SKM-1 treated with dmso at 0.1 percent for 144 hours (cell line): Measurements from ENCODE around the gene VMAC.
"Not testable (repeated sequence)": the region's sequence is repeated elsewhere in the genome, so short reads cannot be mapped to it uniquely, and the experiment has no call there.

Source experiments
- DNase-seq: peaks from one replicate; lab custom pipeline; 2025; ENCODE audit not compliant: unreplicated experiment; lab: John Stamatoyannopoulos, UW

VMAC gene

DNA sequence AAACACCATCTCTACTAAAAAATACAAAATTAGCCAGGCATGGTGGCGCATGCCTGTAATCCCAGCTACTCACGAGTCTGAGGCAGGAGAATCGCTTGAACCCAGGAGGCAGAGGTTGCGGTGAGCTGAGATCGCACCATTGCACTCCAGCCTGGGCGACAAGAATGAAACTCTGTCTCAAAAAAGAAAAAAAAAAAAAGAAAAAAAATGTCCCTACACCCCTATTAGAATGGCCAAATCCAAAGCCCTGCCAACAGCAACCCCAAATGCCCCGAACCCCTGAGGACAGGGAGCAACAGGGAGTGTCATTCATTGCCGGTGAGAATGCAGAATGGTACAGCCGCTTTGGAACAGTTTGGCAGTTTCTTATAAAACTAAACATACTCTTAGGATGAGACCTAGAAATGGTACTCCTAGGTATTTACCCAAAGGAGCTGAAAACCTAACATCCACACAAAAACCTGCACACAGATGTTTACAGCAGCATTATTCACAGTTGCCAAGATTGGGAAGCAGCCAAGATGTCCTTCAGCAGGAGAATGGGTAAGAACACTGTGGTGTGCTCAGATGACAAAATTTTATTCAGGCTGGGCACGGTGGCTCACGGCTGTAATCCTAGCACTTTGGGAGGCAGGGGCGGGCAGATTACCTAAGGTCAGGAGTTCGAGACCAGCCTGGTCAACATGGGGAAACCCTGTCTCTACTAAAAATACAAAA is 21.4 kb upstream of the VMAC start:
- DNase-seq: not testable (repeated sequence)

DNA sequence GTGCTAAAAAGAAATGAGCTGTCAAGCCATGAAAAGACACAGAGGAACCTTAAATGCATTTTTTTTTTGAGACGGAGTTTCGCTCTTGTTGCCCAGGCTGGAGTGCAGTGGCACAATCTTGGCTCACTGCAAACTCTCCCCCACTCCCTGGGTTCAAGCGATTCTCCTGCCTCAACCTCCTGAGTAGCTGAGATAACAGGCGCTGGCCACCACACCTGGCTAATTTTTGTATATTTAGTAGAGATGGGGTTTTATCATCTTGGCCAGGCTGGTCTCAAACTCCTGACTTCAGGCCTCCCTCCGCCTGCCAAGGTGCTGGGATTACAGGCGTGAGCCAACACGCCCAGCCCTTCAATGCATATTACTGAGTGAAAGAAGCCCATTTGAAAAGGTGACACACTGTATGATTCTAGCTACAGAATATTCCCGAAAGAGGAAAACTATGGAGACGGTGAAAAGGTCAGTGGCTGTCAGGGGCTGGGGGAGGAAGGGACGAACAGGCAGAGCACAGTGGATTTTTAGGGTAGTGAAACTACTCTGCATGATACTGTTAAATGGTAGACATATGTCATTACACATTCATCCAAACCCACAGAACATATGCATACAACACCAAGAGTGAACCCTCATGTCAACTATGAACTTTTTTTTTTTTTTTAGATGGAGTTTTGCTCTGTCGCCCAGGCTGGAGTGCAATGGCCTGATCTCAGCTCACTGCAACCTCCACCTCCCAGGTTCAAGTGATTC is 20.4 kb upstream of the VMAC start:
- not testable (repeated sequence) for DNase-seq

DNA sequence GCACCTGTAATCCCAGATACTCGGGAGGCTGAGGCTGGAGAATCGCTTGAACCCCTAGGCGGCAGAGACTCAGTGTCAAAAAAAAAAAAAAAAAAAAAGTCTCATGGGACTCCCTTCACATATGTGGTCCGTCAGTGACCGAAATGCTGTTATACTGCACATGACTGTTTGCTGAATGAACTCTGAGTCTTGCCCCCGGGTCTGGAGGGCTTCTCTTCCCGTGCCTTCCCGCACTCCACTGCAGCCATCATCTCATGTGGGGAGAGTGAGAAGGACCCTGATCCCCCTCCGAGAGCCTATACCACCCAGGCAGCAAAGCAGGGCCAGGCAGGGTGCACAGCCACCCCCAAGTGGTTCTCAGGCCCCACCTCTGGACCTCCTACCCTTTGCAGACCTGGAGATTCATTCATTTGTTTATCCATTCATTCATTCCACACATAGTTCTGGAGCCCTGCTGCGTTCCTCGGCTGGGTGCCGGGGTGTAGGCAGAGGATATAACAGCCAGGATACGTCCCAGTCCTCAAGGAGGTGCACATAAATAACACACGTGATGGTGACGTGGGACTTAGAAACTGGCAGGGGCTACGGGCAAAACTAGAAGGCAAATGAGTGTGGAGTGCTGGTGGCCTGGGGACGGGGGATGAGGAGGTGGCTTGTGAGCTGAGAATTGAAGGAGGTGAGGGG is 15.2 kb upstream of the VMAC start:
- no peak for DNase-seq

DNA sequence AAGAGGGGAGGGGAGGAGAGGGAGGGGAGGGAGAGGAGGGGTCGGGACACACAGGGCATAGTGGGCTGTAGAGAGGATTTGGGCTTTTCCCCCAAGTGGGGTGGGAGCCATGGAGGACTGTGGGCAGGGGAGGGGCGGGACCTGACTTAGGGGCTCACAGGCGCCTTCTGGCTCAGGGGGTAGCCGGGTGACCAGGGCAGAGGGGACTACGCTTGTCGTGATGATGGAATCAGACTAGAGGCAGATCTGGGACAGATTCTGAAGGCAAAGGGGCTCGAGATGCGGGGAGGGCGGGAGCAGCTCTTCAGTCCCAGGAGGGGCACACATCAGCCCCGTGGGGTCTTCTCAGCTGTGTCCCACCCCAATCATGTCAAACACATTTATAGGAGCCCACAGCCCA is 14.6 kb upstream of the VMAC start:
- DNase-seq: no peak

DNA sequence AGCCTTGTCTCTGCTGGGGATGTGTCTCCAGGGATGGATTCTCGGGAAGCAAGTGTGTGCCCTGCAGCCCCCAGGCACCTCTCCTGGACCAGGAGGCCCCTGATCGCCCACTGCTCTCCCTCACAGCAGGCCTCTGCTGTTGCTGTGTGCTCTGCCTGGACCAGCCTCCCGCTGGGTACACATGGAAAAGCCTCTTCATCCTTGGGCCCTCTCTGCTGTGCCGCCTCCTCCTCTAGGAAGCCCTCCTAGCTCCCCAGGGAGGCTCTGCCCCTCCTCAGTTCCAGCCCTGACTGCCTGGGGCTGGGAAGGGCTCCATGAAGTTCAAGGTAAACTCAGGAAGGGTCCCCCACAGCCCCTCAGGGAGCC is 13.1 kb upstream of the VMAC start:
- DNase-seq: no peak

DNA sequence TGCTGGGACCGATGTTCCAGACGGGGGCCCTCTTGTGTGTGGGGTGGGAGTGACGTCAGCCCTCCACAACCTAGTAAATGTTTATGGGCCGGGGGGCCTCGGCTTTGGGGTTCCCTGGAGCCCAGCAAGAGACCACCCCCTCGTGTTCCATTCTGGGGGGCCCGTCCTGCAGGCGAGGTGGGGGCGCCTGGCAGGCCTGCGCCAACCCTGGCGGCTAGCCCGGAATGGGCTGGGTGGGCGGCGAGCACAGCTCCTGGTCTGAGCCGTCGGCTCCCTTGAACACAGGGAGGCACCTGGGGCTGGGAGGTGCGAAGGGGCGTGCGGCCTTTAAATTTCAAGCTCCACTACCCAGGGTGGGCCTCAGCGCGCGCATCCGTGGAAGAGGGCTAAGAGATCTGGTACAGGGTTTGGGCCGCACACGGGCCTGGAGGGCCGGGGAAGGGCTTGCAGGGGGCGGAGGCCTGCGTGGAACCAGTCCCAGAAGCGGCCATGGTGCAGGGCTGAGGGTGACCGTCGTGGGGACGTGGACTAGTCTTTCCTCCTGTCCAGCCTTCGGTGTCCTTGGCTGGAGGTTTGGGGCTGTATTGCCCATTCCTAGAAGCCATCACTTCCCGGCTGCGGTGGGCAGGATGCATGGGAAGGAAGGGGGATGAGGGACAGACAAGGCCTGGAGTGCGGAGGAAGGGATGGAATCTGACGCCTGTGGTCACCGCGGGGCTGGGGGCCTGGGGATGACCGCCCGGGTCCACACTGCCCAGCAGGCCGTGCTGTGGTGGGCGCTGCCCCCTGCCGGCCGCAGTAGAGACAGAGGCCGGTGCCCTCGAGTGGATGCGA is 12.5 kb upstream of the VMAC start:
- no peak for DNase-seq

DNA sequence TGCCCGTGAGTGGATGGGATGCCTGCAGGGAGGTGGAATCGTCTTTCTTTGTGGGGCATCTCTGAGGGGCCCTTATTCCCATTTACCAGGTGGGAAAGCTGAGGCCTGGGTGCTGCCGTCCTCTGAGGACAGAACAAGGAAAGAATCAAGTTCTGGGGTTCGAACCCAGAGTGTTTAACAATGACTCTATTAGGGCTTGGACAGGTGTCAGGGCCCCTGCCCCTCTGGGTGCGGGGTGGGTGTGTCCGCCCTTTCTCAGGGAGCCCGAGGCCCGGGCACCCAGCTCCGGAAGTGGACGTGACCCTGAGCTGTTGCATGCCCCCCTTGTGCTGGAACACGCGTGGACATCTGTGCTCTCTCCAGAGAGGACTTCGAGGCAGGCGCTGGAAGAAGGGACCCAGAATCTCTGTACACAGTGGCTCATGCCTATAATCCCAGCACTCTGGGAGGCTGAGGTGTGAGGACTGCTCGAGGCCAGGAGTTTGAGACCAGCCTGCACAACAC is 11.8 kb upstream of the VMAC start:
- DNase-seq: no peak

DNA sequence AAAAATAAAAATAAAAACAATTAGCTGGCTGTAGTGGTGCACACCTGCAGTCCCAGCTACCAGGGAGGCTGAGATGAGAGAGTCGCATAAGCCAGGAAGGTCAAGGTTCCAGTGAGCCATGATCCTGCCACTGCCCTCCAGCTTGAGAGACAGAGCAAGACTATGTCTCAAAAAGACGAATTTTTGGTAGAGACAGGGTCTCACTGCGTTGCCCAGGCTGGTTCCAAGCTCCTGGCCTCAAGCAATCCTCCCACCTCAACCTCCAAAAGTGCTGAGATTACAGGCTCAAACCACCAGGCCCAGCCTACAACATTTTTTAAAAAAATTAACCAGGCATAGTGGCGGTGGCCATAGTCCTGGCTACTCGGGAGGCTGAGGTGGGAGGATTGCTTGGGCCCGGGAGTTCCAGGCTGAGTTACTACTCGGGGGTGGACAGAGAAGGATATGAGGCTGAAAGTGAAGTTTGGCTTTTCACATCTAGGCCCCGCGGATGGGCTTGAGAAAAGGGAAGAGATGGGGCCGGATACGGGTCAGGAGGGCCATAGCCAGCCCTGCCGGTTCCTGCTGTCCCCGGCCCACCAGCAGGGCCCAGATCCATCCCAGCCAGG is 11.3 kb upstream of the VMAC start:
- DNase-seq: no peak

DNA sequence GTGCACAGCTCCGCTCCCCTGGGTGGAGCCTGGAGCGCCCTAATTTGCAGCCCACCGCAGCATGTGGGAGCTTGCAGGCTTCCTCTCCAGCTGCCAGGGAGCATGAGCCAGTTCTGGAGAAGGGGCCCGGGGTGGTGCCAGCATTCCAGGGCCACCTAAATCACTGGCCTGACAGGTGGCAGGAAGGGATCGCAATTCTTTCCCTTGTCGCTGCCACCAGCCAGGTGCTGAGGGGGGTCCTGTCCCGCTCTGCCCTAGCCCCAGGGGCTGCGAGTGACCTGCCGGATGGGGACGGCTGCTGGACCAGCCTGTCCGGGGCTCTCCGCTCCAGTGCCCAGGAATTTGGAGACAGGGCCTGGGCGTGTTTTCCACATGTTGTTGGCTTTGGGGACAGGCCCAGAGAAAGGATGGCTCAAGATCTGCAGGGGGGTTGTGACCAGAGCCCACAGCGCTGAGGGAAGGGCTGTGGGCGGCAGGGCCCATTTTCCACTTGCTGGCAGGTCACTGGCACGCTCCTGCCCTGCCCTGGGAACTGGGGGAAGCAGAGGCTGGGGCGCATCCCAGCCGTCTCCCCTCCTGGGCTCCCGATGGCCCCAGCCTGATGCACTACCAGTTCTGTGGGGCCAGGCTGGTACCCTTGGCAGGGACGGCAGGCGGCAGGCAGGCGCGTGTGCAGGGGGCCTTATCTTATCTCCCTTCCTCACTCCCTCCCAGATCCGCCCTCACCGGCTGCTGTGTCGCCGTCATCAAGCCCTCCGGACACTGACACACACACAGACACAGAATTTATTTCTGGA is 10.6 kb upstream of the VMAC start:
- no peak for DNase-seq

DNA sequence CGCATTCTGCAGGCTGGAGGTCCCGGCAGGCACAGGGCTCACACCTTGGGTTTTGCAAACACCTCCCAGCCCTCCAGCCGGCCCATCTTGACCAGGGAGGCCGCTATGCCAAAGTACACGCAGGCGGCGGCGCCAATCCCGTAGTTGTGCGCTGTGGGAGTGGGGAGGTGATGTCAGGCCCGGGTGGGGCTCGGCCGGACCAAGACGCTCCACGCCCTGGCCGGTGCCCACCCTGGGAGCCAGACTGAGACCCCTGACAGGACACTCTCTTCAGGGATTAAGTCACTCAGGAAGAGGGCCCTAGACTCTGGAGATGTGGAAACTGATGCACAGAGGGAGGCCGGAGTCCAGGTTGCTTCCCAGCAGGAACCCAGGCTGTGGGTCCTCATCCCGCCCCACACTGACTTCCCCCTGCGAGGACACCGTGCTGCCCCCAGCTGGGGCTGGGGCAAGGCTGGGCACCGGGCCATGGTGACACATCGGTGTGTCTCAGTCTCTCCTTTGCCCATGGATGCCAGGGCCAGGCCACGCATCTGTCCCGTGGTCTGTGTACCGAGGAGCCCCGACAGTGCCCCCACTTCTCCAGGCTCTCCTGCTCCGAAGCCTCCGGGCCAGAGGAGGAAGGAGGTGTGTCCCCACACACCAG is 9.8 kb upstream of the VMAC start:
- no peak for DNase-seq

DNA sequence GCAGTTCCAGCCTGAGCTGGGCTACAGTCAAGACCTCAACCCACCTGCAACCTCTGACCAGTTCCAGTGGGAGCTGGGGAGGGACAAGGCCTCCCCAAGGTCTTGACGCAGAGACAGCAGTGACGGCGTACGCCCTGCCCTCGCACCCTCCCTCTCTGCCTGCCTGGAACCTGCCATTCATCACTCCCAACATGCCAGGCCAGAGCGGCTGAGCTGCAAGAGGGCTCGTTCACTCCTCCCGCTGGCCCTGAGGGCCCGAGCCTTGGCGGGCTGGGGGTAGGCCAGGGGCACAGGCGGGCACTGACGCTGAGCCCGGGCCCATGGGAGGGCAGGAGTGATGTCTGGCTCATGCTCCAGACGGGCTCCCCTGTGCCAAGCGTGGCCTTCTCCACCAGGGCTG is 9.3 kb upstream of the VMAC start:
- DNase-seq: no peak

DNA sequence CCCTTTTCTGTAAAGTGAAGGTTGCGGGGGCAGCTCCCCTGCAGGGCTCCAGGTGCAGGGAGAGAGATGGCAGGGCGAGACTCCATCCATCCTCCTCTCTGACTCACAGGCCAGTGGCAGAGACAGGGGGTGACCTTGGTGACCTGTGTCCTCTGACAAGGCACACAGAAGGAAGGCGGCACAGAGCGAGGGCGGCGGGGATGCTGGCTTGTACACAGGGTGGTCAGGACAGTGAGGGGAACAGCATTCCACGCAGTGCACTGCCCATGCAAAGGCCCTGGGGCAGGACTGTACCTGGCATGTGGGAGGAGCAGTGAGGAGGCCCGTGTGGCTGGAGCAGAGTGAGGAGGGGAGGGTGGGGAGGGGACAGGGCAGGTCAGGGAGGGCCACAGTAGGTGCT is 8.8 kb upstream of the VMAC start:
- DNase-seq: no peak

DNA sequence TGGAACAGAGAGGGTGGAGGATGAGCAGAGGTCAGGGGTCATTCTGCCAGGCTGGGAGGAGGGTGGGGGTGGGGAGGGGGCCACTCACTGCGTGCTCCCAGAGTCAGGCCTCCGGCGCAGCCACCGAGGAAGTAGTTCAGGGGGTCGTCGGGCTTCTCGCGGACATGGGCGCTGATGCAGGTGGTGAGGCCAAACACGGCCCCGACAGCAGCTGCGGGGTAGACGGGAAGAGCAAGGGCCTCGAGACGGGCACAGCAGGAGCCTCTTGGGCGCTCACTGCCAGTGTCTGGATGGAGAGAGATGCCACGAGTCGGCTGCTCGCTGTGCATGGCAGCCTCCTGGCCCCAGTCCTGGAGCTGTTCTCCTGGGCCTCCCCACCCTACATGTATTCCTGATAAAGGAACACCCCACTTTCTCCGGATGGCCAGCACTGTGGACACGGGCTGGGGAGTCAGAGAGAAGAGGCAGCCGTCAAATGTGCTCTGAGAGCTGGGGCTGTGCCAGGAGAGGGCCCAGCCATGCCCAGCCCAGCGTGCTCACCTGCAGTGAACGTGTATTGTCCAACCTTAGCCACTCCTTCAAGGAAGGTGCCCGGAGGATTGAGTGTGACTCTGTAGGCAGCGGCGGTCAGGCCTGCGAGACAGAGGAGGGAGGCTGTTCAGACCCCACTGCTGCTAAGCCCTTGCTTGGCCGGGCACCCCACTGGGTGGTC is 8.2 kb upstream of the VMAC start:
- no peak for DNase-seq

DNA sequence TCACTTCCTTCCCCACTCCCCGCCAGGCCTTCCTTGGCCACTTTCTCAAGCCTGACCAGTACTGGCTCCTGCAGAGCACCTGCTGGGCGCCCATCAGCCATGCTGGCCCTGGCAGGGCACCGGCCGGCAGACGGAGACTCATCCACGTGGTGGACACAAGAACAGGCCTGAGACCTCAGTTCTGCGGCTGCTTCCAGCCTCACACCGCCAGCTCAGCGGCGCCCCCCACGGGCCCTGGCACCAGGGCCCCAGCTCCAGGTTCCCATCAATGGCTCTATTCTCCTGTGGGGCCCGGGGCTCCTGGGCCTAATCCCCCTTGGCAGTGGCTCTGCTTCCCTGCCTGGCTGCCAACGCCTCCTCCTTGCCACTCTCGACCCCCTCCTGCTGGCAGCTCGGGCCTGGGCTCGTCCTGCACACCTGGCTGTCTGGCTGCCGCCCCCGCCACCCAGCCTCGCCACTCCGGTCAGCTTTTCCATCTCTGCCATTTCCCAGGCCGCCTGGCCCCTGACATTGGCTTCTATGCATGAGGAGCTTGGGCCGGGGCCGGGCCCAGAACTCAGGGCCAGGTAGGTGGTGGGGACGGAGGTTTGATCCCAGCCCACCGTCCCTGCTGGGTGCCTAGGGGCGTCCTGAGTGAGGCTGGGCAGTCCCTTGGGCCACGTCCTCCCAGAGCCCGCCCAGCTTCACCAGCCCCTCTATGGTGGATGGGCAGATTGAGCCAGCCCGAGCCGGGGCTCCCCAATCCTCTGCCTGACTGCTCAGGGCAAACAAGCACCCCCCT is 7.3 kb upstream of the VMAC start:
- DNase-seq: no peak

DNA sequence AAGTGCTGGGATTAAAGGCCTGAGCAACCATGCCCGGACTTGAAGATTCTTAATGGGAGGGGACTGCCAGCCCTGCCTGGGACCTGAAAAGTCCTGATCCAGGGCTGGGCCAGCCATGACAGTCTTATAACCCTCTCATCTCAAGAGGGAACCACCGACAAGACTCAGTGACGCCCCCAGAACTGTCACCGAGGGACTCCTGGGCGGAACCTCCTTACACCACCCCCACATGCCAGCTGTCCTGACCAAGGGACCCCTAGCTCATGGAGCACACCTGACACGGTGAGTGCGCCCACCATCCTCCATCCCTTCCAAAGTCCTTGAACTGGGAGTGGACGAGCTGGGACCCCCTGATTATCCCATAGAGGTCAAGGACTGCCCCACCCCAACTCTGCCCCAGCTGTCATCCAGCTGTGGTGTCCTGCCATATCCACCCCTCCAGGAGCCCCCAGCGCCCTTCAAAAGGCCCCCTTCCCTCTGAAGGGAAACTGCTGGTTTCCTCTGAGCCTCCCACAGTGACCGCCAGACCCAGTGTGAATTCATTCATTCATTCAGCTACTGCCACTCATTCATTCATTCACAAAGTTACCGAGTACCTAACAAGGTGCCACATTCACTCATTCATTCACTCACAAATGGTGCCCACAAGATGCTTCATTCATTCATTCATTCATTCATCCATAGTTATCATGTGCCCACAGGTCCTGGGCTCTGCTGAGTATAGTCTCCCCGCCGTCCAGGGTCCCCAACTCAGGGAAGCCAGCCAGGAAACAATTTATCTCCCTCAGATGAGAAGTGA is 4.7 kb upstream of the VMAC start:
- no peak for DNase-seq

DNA sequence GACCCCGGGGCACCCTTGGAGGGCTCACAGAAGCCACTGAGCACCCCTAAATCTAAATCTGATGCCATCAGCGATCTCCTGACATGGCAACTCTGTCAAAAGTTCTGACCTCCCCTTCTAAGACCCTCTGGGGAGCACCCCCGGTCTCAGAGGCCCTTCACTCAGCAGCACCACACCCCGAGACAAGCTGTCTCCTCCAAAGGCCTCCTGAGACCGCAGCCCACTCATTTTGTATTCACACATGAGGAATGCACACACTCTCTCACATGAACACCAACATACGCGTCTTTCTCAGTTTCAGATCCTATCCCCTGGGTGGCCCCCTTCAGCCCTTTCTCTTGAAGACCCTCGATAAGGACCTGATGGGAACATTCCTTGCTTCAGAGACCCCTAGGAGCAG is 3.7 kb upstream of the VMAC start:
- no peak for DNase-seq

DNA sequence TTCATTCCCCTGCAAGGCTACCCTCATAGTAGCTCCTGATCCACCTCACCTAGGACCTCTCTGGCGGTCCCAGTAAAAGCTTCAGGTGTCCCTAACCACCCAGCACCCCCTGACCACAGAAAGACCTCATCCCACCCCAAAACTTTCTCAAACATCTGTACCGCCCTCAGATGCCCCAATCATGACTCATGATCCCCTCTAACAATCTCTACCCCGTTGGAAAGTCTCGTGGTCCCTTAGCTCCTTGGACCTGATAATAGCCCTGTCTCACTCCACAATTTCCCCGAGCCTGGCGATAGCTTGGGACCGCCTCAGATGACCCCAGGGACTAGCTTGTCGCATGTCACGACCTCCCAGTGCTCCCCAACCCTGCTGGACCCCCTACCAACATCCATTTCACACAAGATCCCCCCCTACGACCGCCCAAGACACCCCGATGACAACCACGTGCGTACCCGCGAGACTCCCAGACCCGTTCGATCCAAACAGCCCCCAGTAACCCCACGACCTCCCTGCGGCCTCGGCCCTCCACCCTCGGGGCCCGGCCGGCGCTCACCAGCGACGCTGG is 1.5 kb upstream of the VMAC start:
- no peak for DNase-seq
